Embryonic facial prominence (tissue), 1 donor: Measurements from ENCODE around the gene DHX58.

ENCODE experiments used
- DNase-seq: peaks from one replicate; pipeline ENCODE4 v3.0.0-alpha.2; 2016; ENCODE audit errors: extremely low spot score

DHX58 gene

GRCh38 chr17:42087736-42088705 lies 24.5 kb downstream of the DHX58 start:
- no peak for DNase-seq

GRCh38 chr17:42087042-42087701 lies 25.3 kb downstream of the DHX58 start:
- no peak for DNase-seq

- DNase-seq = no peak
These were observed 30.9 kb downstream of the DHX58 start for GRCh38 chr17:42081516-42082129.

- no peak for DNase-seq
These were observed 33.0 kb downstream of the DHX58 start for GRCh38 chr17:42079541-42079940.

GRCh38 chr17:42078396-42079043 lies 34.0 kb downstream of the DHX58 start:
- no peak for DNase-seq

GRCh38 chr17:42077755-42078154 lies 34.8 kb downstream of the DHX58 start:
- DNase-seq = no peak

GRCh38 chr17:42076797-42077559 lies 35.5 kb downstream of the DHX58 start:
- no peak for DNase-seq

- DNase-seq = no peak
These were observed 36.7 kb downstream of the DHX58 start for GRCh38 chr17:42075789-42076188.

GRCh38 chr17:42072323-42073187 lies 40.0 kb downstream of the DHX58 start:
- no peak for DNase-seq

GRCh38 chr17:42071810-42072209 lies 40.7 kb downstream of the DHX58 start:
- DNase-seq = no peak

GRCh38 chr17:42068979-42069378 lies 43.5 kb downstream of the DHX58 start:
- no peak for DNase-seq

GRCh38 chr17:42067371-42068091 lies 45.0 kb downstream of the DHX58 start:
- no peak for DNase-seq

- DNase-seq = no peak
These were observed 47.3 kb downstream of the DHX58 start for GRCh38 chr17:42065201-42065600.

- DNase-seq = no peak
These were observed 49.8 kb downstream of the DHX58 start for GRCh38 chr17:42062681-42063080.

GRCh38 chr17:42061646-42062487 lies 50.6 kb downstream of the DHX58 start:
- DNase-seq = no peak

GRCh38 chr17:42060231-42060630 lies 52.3 kb downstream of the DHX58 start:
- DNase-seq = no peak

GRCh38 chr17:42059815-42060214 lies 52.7 kb downstream of the DHX58 start:
- no peak for DNase-seq

- no peak for DNase-seq
These were observed 54.5 kb downstream of the DHX58 start for GRCh38 chr17:42058063-42058462.

GRCh38 chr17:42056635-42057034 lies 55.9 kb downstream of the DHX58 start:
- no peak for DNase-seq
